ENCODE results near the gene FAM53B. TPM values are rescaled to one million over a fixed set of nuclear protein-coding genes. Genes with fewer than 3 reads are reported as not detected.

The FAM53B gene
- total RNA-seq, 1 donor from 2014 or later, result 35.9 TPM

DNA sequence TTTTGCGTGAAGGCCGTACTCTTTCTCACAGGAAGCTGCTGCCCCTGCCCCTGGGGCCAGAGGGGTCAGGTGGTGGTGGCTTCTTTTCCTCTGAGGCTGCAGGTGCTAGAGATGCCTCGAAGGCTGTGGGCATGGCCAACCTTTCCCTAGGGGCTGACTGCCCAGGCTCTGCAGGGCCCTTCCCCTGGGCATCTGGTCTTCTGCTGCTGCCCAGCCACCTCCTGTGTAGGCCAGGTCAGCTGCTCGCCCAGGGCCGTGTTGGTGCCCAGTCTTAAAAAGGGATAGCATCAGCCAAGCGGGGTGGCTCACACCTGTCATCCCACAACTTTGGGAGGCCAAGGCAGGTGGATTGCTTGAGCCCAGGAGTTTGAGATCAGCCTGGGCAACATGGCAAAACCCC, 114.3 kb downstream of the FAM53B start:
- Mint-ChIP-seq H3K4me3 (no peak overlapping the region), H3K4me1 (ENCODE audit: unreplicated experiment) (peaks cover 22% of the 10 kb centered on the region), H3K27ac (no peak overlapping the region), H3K36me3 (peaks cover 11% of the 10 kb centered on the region), H3K9me3 (no peaks in the 10 kb centered on the region), H3K27me3 (no peaks in the 10 kb centered on the region)
- no peak for DNase-seq (ENCODE audit: extremely low spot score, unreplicated experiment)
- TF ChIP-seq, protein P1, sequence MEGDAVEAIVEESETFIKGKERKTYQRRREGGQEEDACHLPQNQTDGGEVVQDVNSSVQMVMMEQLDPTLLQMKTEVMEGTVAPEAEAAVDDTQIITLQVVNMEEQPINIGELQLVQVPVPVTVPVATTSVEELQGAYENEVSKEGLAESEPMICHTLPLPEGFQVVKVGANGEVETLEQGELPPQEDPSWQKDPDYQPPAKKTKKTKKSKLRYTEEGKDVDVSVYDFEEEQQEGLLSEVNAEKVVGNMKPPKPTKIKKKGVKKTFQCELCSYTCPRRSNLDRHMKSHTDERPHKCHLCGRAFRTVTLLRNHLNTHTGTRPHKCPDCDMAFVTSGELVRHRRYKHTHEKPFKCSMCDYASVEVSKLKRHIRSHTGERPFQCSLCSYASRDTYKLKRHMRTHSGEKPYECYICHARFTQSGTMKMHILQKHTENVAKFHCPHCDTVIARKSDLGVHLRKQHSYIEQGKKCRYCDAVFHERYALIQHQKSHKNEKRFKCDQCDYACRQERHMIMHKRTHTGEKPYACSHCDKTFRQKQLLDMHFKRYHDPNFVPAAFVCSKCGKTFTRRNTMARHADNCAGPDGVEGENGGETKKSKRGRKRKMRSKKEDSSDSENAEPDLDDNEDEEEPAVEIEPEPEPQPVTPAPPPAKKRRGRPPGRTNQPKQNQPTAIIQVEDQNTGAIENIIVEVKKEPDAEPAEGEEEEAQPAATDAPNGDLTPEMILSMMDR (conservative IDR thresholded peaks at IDR 0.05), result no peak

DNA sequence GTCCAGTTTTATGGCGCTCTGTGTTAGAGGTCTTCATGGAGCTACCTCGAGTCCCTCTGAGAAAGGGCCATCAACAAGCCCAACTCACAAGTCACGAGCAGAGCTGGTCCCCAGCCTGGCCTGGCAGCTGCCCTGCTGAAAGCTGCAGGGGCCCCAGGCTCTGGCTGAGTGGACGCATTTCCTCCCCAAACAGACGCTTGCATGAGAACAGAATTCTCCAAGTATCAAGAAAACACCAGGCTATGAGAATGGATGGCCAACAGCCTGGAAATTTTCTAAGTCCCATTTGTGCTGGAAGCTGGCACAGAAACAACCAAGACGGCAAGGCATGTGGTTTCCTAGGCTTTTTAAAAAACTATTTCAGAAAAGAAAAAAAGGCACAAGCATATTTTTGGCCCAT, 114.8 kb downstream of the FAM53B start:
- Mint-ChIP-seq H3K36me3 (peaks cover 9% of the 10 kb centered on the region), H3K27ac (peak overlapping the region; percentile 51), H3K27me3 (no peaks in the 10 kb centered on the region), H3K9me3 (no peaks in the 10 kb centered on the region), H3K4me1 (ENCODE audit: unreplicated experiment) (peaks cover 22% of the 10 kb centered on the region), H3K4me3 (no peak overlapping the region)
- no peak for DNase-seq (ENCODE audit: extremely low spot score, unreplicated experiment)
- TF ChIP-seq, protein P1 (conservative IDR thresholded peaks at IDR 0.05), result no peak

DNA sequence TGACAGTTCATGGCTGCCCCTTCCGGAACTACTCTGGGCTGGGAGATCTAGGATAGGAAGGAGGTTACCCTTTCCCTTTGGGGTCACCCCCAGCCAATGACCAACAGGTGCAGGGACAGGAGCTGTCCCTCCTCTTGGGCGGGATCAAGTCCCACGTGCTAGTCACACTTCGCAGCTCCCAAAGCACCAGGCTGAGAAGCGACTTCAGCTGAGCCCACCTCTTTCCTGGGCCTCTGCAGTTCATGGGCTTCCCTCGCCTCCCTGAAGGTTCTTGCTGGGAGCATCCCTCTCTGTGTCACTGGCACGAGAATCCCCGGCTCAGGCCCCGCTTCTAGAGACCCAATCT, 115.5 kb downstream of the FAM53B start:
- Mint-ChIP-seq H3K36me3 (peaks cover 4% of the 10 kb centered on the region), H3K27ac (no peak overlapping the region), H3K9me3 (no peaks in the 10 kb centered on the region), H3K27me3 (no peaks in the 10 kb centered on the region), H3K4me1 (ENCODE audit: unreplicated experiment) (peaks cover 22% of the 10 kb centered on the region), H3K4me3 (no peak overlapping the region)
- TF ChIP-seq, protein P1 (conservative IDR thresholded peaks at IDR 0.05), result no peak
- no peak for DNase-seq (ENCODE audit: extremely low spot score, unreplicated experiment)

DNA sequence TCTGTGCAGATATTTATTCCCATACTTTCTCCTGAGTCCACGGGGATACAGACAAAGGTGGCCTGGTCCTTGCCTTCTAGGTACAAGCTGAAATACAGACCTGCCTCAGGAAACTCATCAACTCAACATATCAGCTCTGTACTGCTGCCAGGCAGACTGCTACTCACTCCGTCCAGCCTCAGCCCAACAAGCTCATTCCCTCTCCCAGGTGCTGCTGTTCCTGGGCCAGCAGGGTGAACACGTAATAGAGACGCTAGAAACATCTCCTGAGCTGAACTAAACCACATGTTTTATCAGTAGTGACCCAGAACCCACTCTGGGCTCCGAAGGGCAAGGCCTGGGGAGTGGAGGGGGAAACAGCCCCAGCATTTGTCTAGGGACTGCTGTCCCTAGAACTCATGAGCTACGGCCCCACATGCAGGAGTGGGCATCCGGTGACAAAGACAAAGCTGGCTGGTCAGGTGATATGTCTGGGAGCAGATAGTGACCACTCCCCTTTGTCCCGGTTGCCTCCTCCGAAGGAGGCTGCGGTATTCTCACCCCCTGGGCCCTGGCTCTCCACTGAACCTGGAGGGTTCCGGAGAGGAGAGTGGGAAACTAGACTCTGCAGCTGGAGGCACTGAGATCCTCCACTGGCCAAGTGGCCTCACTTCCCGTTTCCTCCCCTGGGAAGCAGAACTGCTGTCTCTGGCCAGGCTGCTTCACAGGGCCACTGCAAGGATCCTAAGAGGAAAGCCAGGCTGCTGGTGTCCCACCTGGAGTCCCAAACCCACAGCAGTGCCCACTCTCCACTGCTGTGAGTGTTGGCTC, 116.1 kb downstream of the FAM53B start:
- no peaks in the 10 kb centered on the region for H3K36me3 Mint-ChIP-seq

DNA sequence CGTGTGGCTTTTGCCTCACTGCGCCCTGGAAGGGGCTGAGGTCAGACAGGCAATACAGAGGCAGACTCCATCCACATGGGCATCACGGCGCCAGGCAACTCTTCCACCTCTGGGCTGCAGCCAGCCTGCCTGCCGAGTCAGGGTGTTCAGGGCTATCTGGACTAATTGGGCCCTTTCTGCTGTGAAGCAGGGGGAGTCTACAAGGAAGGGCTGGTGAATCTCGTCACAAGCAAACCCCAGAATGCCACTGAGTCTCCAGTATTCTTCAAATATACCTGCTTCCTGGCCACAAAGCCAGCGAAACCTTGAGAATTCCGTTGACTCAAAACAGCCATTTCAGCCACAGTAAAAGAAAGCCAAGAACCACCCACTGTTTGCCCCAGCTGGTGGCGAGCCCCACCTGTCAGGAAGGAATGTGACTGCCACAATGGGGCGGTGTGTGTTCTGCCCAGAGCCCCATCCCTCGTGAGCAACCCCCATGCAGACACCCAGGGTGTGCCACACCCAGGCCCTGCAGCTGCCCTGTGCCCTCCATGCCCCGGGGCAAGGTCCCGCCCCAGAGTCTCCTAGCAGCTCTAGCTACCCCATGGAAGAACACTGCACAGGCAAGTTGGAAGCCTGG, 117.3 kb downstream of the FAM53B start:
- Mint-ChIP-seq H3K27me3 (no peaks in the 10 kb centered on the region), H3K4me3 (no peak overlapping the region), H3K9me3 (no peaks in the 10 kb centered on the region), H3K4me1 (ENCODE audit: unreplicated experiment) (peaks cover 22% of the 10 kb centered on the region), H3K27ac (peak overlapping the region; percentile 56), H3K36me3 (no peaks in the 10 kb centered on the region)
- no peak for DNase-seq (ENCODE audit: extremely low spot score, unreplicated experiment)
- TF ChIP-seq, protein P1 (conservative IDR thresholded peaks at IDR 0.05), result no peak

More for the DNA sequence above, 116.1 kb downstream of the FAM53B start:
- H3K27ac Mint-ChIP-seq, result peak overlapping the region; percentile 12
- TF ChIP-seq, protein P1 (conservative IDR thresholded peaks at IDR 0.05), result no peak
- peaks cover 22% of the 10 kb centered on the region for H3K4me1 Mint-ChIP-seq (ENCODE audit: unreplicated experiment)
- no peak overlapping the region for H3K4me3 Mint-ChIP-seq
- no peak for DNase-seq (ENCODE audit: extremely low spot score, unreplicated experiment)
- no peaks in the 10 kb centered on the region for H3K9me3 Mint-ChIP-seq
- no peaks in the 10 kb centered on the region for H3K27me3 Mint-ChIP-seq

Data from type B pancreatic cell (in vitro differentiated cells).